ENCODE data around the gene GRK4.
"Not testable (repeated sequence)": the region's sequence is repeated elsewhere in the genome, so short reads cannot be mapped to it uniquely, and the experiment has no call there.

Gene GRK4

GRCh38 chr4:2942037-2942531 lies 21.3 kb upstream of the GRK4 start:
- no peak for DNase-seq (ENCODE audit: low spot score)

- DNase-seq (ENCODE audit: low spot score): no peak
Observed at GRCh38 chr4:2942532-2943363, 20.6 kb upstream of the GRK4 start.

- no peak for DNase-seq (ENCODE audit: low spot score)
Observed at GRCh38 chr4:2943364-2944090, 19.8 kb upstream of the GRK4 start.

DNA sequence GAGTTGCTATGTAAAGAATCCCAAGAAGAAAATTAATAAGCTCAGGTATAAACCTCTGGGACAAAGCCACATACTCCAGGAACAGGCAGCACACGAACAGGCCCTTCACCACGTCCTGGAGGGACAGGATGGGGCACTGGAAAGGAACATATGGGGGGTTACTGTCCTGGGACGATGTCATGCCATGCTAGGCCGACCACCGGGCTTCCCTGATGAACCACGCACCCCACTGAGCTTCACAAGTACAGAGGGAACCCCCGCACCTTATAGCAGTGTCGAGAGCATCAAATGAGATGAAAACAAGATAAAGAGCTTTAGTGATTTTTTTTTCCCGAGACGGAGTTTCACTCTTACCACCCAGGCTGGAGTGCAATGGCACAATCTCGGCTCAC lies 19.3 kb upstream of the GRK4 start:
- DNase-seq (ENCODE audit: low spot score): no peak

DNA sequence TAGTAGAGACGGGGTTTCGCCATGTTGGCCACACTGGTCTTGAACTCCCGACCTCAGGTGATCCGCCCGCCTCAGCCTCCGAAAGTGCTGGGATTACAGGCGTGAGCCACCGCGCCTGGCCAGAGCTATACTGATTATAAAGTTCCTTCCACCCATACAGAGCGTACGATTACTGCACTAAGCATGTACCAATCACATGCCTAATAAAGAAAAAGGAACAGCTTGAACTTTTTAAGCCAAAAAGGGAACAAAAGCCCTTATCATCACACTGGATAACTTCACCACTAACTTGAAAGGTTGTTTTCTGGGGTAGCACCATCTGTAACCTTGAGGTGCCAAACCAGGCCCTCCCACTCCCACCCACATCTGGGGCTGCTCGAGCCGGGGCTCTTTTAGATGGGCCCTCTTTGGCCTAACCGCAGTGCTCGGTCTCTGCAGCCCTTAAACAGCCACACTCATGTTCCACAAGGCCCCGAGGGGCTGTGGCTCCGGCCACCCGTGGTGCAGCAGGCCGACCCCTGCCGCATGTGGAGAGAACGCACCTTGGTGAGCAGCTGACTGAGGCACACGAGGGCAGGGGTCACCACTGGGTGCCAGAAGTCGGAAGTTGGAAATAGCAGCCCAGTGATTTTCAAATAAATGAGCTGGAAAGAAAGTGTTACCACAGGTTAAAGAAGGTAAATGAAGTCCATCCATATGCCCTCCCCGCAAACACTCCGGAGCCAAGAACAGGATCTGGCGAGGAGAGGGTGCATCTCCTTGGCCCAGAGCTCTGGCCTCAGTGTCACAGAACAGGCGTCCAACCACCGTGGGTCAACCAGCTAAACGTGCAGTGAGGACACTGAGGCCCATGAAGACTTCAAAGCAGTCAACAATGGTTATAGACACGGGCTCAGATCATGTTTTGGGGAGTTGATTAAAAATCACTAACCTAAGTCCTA lies 18.5 kb upstream of the GRK4 start:
- DNase-seq (ENCODE audit: low spot score): no peak

- not testable (repeated sequence) for DNase-seq (ENCODE audit: low spot score)
Observed at GRCh38 chr4:2945619-2946604, 17.5 kb upstream of the GRK4 start.

- DNase-seq (ENCODE audit: low spot score): no peak
Observed at GRCh38 chr4:2946812-2947600, 16.4 kb upstream of the GRK4 start.

- DNase-seq (ENCODE audit: low spot score): no peak
Observed at GRCh38 chr4:2947926-2948325, 15.4 kb upstream of the GRK4 start.

DNA sequence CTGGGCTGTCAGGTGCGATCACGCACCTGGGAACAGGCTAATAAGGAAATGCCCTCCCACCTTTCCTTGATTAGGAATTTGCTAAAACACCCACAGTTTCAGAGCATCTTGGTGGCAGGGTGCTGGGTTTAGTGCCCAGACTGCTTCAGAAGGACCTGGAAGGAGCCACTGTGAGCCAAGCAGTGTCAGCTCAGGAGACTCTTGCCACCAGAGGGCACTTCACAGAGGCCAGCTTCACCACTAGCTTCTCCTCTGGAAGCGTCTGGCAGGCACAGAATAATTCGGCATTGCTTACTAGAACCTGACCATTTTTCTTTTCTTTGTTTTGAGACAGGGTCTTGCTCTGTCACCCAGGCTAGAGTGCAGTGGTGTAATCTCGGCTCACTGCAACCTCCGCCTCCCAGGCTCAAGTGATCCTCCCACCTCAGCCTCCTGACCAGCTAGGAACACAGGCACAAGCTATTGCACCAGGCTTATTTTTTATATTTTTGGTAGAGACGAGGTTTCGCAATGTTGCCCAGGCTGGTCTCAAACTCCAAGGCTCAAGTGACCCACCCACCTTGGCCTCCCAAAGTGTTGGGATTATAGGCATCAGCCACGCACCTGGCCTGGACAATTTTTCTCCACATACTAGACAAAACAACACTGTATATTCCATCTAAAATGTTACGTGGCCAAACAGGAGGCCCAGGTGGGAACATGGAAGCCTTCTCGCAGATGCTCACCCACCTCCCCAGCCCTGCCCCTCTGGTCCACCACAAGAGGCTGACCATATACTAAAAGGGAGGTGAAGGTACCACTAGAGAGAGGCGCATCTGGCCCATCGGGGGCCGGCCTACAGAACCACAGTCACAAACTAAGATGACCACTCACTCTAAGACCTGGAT lies 14.2 kb upstream of the GRK4 start:
- DNase-seq (ENCODE audit: low spot score): no peak

DNA sequence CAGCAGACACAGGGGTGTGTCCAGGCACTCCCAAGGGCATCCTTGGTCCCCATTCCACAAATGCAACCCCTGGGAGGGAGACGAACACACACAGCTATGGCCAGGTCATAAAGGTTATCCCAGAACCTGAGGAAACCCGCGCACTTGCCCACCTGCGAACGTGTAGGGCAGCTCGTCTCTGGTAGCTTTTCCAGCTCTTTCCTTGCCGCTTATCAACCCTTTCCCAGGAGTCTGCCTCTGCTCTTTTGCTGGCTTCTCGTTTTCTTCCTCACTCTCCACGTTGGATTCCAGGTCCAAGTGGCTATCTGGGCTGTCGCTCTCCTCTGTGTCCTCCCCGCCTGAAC lies 13.6 kb upstream of the GRK4 start:
- no peak for DNase-seq (ENCODE audit: low spot score)

- no peak for DNase-seq (ENCODE audit: low spot score)
Observed at GRCh38 chr4:2950221-2950989, 13.0 kb upstream of the GRK4 start.

DNA sequence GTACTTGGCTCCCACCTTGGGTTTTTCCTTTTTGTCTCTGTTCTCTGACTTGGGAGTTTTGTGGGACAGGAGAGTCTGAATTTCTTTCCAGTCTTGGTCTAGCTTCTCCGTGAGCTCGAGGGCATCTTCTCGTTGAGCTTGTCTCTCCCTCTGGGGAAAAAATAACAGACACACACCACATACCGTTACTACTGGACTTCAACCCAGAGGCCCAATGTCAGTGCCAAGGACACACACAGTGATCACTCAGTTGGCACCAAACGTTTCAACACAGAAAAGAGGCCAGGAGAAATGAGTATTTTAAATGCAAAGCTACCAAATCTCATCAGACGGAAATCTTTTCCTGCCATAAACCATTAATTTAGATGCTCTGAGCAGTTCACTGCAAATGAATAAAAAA lies 9.9 kb upstream of the GRK4 start:
- no peak for DNase-seq (ENCODE audit: low spot score)

DNA sequence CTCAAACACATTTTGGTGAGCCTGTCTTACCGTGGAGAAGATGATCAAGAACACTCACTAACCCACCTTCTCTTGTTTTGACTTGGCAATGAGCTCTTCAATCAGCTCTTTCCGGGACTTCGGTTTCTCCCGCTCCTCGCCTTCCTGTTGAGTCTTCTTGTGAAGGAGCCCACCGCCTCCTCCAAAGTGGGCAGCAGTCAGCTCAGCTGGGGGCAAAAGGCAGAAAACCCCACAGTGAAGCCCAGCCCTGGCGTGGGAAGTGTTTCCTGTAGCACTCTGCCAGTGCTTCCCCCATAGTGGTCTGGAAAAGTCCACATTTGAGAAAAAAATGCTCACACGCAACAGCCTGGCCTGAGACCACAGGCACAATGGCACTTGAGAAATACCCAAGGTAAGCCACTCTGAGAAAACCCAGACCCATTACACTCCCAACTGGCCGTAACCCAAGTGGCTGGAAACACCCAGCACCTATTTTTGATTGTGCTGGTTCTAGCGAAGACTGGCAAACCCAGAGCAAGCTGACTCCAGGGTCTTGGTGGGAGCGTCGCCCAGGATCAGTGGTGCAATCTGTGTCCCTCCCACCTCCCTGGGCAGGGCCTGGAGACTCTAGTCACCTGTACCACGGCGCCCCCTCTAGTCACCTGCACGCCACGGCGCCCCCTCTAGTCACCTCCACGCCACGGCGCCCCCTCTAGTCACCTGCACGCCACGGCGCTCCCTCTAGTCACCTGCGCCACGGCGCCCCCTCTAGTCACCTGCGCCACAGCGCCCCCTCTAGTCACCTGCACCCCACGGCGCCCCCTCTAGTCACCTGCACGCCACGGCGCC lies 8.8 kb upstream of the GRK4 start:
- peak; percentile 56 for DNase-seq (ENCODE audit: low spot score)

- DNase-seq (ENCODE audit: low spot score): not testable (repeated sequence)
Observed at GRCh38 chr4:2955186-2956044, 8.0 kb upstream of the GRK4 start.

- DNase-seq (ENCODE audit: low spot score): no peak
Observed at GRCh38 chr4:2958446-2958845, 4.9 kb upstream of the GRK4 start.

DNA sequence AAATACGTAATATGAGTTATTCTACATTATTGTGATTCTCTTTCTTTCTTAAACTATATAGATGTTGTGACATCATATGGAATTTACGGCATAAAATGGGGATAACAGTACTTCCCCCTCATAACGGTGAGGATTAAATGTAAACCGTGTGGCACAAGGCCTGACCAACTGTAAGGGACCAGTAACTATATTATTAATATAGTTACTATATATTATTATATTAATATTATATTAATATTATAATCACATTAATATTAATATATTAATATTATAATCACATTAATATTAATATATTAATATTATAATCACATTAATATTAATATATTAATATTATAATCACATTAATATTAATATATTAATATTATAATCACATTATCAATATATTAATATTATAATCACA lies 2.9 kb upstream of the GRK4 start:
- DNase-seq (ENCODE audit: low spot score): not testable (repeated sequence)

GRCh38 chr4:2961421-2961810 lies 2.0 kb upstream of the GRK4 start:
- DNase-seq (ENCODE audit: low spot score): no peak
